HTR-8/SVneo (cell line): ENCODE data around the gene DNAH2.
A peak's percentile ranks its signal among the peaks of the same experiment; 100 is the strongest.

Experiments used
- DNase-seq: peaks from one replicate; pipeline ENCODE4 v3.0.0; 2011; ENCODE audit warnings: low spot score, mixed read lengths; ENCODE audit not compliant: insufficient read length
- FAIRE-seq: peaks from 2 replicates; lab custom pipeline; 2011; peaks lifted over from hg19 to GRCh38; lab: Jason Lieb, UNC

DNAH2 gene

DNA sequence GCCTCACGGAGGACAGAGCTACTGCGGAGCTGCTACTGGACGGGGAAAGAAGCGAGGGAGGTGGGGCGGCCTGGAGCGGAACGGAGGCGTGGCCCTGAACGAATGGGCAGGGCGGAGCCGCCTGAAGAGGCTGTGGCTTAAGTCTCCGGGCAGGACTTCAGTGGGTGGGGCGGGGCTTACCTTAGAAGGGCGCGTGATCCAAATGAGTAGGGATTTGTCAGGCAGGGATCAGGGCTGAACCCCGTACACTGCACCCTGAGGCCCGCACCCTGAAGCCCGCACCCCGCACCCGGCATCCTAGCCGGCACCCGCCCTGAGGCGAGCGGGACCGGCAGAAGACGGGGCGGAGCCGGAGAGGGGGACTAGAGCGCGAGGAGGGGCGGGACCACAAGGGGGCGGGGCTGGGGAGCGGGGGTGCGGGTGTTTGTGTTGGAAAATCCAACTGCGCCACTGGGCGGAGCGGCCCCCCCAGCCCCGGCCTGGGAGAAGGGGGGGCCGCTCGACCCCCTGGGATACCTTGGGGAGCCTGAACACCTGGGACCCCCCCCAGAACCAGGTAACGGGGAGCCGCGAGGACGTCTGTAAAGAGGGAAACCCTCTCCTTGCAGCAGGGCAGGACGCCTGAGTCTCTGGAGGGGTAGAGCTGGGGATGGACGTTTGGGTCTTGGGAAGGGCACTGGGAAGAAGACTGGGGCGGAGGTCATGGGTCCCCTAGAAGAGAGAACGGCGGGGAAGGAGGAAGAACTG is 116.4 kb downstream of the DNAH2 start, which contains the start of gene KDM6B:
Gene KDM6B (plus strand): TSS at position 423 of the 747 bp plus-strand sequence. CDS start 11,338 bp downstream, outside the sequence.
- FAIRE-seq: peak; percentile 96

DNA sequence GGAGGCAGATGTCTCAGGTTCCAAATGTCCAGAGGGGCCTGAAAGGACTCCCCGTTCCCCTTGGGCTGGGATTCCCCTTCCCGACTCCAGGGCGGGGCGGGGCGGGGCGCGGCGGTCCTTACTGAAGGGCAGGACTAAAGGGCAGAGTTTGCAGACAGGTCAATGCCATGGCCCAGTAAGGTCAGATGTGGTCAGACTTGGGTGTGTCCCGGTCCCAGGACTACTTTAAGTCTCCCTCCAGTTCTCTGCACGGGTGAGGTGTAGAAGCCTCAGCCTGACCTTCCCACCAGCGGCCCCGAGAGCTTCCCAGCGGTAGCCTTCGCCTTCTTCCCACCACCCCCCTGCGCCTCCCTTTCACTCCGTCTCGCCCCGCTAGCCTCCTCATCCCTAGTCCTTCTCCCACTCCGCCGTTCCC is 117.0 kb downstream of the DNAH2 start:
- DNase-seq: no peak

More for the DNA sequence above, 116.4 kb downstream of the DNAH2 start, which contains the start of gene KDM6B:
- peak; percentile 93 for DNase-seq

DNA sequence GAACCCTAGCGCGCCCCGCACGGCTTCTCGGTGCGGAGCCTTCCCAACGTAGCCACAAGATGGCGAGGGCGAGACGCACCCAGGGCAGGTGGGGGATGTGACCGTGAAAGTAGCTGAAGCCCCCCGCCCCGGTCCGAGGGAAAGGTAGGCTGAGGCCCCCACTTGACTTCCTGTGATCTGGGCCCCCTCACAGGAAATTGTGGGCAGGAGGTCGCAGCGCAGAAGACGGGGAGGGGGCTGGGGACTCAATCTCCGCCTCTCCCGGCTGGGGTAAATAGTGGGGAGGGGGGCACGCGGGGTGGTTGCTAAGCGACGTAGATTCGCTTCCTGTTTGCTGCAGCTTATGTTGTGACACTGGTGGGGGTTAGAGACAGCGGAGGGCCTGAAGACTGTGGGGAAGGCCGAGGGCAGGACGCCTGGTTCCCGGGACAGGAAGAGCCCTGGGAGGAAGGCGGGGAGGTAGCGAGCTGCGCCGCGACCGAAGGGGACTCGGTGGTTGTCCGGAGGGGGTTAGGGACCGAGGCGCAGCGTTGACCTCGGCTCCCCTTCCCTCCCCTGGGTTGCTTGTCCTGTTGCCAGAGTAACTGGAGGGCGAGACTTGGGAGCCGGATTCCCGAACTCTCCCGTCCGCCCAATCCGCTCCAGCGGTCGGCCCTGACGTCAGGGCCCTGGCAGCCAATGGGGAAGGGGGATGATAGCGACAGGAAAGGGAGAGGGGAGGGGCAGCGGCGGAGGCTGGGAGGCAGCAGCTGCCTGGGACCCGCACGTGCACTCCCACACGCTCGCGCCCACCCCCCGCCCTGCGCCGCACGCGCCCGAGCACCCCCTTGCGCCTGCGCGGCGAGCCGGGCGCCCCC is 117.6 kb downstream of the DNAH2 start:
- DNase-seq (peak; percentile 98), FAIRE-seq (peak; percentile 99)

More for the DNA sequence above, 117.0 kb downstream of the DNAH2 start:
- no peak for FAIRE-seq

DNA sequence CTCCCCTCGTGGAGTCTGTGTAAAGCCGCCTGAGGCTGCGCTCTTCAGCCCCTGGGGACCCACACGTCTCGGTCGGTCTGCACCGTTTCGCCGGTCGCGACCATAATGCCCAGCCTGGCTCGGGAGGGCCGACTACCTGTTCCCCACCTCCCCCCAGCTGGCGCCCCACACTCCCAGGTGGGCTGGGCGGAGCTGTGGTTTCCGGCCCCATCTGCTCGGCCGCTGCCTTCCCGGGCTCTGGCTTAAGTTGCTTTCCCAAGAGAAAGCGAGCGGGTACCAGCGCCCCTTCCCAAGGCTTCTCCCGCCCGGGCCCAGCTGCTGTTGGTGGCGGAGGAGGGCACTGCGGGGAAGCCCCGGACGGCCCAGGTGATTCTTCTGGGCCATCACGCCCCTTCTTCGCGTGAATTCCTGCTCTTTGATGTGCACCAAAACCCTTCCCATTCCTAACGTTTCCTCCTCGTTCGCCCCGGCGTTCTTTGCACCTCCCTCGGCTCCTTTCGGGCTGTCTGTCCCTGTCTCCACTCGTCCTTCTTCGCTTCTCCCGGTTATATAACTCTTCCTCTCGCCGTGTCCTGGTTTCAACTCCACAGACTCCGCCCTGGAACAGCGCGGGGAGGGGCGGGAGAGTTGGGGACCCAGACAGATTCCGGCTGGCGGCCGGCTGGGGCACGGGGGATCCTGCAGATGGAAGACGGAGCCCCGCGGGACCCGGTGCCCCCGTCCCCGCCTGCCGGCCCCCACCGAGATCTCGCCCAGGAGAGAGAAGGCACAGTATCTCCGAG is 118.5 kb downstream of the DNAH2 start:
- FAIRE-seq (no peak), DNase-seq (no peak)

DNA sequence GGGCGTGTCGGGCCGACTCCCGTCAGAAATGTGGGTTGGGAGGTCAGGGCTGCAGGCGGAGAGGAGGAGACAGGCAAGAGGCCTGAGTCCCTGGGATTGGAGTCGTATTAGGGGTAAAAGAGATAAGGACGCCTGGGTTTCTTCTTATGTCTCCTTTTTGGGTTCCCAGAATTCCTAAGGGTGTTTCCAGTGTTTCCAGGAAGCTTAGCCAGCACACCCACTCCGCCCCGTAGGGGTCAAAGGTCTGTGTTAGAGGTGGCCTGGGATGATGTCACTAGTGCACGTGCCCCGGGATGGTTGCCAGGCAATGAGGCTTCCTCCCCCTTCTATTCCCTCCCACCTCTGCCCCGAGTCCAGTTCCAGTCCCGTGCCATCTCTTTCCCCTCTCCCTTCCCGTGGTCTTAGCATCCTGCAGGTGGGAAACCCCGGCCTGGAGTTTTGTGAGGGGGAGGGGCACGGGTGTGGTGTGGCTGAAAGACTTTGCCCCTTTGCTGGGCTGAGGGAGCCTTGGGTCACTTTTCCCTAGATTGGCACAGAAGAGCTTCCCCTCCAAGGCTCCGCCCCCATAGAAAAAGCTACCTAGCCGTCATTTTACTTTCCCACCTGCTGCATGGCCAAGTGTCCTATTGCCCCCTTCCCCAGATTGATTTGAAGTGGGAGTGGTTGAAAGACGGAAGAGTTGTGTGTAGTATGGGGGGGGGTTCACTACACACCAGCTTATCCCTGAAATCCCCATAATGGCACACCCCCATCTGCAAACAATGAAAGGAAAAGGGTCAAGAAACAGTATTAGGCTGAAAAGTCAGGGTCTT is 119.3 kb downstream of the DNAH2 start:
- DNase-seq: peak; percentile 87
- peak; percentile 92 for FAIRE-seq

- no peak for DNase-seq
Measured at GRCh38 chr17:7837408-7838088, 120.0 kb downstream of the DNAH2 start.

DNA sequence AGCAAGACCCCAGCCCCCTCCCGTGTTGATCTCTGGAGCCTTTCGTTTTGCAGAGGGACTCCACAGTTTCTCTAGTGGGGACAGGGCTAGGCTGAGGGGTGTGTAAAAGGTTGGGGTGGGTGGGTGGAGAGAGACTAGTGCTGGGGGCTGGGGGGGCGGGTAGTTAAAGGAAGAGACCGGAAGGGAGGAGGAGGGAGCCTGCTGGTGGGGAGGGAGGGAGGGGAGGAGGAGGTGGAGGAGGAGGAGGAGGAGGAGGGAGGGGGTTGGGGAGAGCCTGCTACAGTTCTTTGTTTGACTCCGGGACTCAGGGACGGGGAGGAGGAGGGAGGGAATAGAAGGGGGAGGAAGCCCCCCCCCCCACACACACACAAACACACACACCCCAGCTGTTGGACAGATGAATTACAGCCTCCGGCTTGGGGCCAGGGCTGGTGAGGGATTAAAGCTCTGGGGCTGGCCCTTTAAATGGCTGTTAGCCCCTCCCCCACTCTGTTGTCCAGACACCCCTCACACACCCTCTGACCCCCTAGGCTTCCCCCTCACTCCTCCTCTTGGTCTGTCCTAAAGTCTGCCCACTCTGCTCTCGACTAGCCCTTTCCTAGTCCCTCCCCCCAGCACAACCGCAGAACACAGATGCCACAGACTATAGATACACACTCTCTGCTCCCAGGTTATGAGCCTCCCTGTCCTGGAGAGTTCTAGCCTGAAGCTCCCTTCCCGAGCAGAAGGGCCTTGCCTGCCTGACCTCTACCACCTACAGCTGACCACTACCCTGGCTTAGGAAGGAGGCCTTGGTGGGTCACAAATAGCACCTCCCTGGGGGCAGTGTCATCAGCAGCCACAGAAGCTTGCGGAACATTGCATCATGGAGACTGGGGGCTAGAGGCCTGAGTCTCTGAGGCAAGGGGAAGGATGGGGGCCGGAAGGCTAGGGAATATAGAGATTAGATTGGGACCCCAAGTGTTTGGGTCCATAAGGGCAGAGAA is 120.8 kb downstream of the DNAH2 start:
- no peak for DNase-seq
- FAIRE-seq: no peak

More at GRCh38 chr17:7837408-7838088, 120.0 kb downstream of the DNAH2 start:
- no peak for FAIRE-seq

DNA sequence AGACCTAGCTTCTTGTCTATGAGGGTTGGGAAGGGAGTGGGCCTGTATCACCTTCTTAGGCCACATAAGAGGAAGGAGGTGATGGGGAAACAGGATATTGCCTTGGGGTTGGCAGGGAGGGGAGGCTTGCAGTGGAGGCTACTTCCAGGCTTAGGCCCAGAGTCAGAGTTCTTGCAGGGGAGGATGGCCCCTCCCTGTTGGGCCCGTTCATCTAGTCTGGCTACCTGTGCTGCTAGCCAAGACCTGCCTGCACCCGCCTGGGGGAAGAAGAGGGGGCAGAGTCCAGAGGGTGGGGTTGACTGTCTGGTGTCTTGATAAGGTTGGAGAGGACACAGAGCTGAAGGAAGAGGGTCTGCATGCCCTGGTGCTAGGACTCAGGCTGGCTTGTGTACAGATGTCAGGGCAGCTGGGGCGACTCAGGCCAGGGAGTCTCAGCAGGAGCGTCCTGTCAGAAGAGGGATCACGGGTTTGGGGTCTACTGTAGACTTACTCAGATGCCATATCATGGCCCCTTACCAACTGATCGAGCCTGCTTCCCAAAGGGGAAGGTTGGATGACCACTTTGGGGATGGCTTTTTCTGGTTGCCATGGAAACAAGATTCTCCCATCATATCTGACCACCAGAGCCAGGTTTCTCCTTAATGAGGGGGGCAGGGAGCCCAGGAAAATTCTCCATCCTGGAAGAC is 121.8 kb downstream of the DNAH2 start:
- DNase-seq (no peak), FAIRE-seq (no peak)

- no peak for FAIRE-seq
Measured at GRCh38 chr17:7839876-7840261, 122.3 kb downstream of the DNAH2 start.

GRCh38 chr17:7840441-7840840 is 122.9 kb downstream of the DNAH2 start:
- DNase-seq (no peak), FAIRE-seq (no peak)

More at GRCh38 chr17:7839876-7840261, 122.3 kb downstream of the DNAH2 start:
- no peak for DNase-seq

GRCh38 chr17:7840875-7841274 is 123.3 kb downstream of the DNAH2 start:
- FAIRE-seq (no peak), DNase-seq (no peak)

- FAIRE-seq (peak; percentile 92), DNase-seq (peak; percentile 74)
Measured at GRCh38 chr17:7841396-7841914, 123.9 kb downstream of the DNAH2 start.

DNA sequence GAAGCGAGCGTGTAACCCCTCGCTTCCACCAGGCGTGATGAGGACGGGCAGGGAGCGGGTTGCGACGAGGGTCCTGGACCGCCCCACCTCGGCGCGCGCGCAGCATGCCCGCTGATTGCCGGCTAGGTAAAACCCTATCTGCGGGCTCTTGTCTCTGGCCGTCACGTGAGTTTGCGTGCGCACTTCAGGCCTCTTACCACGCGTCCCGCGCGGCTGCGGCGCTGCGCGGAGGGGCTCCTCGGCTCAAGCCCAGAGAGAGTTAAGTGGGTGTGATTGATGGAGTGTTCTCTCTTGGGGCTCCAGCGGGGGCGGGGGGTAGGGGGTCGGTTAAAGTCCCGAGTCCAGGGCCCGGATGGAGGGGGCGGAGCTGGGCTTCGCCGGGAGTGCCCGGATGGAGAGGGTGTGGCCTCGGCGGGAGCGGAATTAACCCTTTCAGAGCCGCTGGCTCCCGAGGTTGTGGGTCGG is 124.4 kb downstream of the DNAH2 start:
- FAIRE-seq: peak; percentile 86
- DNase-seq: peak; percentile 79

DNA sequence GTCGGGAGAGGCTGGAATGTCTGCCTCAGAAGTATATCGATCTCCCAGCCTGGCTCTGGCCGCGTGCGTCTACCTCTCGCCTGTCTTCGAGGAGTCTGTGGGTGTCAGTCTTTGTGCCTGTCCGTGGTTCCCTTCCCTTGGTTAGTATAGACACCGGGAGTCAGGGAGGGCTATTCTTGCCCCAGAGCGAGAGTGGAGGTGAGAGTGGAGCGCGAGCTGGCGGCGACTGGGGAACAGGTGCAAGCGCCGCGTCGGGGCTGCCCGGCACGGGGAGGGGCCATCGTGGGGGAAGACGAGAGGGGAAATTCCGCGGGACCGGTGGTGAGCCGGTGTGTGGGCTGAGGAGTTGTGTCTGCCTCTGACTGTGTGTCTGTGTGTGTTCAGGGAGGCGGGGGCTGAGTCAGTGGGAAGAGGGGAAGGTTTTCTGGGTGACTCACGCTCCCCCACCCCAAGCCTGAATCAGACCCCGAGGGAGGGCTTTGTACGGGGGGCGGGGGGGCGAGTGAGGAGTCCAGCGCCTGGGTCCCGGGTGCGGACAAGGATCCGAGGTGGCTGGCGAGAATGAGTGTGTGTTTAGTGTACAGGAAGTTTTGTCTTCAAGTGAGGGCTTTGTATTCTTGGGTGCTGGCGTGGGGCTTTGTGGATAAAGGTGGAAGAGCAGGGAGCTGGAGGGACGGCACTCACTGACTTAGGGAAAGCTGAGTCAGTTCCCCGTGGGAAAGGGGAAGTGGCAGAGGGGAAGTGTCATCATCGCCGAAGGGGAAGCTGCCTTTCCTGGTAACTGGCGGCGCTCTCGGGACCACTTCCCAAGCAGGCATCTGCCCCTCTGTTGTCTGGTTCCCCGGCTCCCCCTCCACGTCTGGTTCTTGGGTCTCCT is 125.1 kb downstream of the DNAH2 start:
- peak; percentile 57 for DNase-seq
- FAIRE-seq: peak; percentile 88

DNA sequence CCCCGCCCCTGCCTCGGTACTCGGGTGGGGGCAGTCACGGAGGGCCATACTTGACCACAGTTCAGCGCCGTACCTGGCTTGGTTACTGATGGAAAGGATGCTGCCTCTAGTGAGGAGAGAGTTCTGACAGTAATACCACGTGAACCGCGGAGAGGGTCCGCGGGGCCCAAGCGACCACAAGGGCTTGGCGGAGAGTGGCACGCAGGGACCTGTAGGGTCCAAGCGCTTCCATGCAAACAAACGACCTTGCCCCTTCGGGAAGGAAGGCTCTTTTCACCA is 125.7 kb downstream of the DNAH2 start:
- no peak for FAIRE-seq
- no peak for DNase-seq
